Karpas-422 (cell line): Measurements from ENCODE around the gene CCDC83. TPM values are rescaled to one million over a fixed set of nuclear protein-coding genes. Genes with fewer than 3 reads are reported as not detected.
"Not testable (repeated sequence)": the region's sequence is repeated elsewhere in the genome, so short reads cannot be mapped to it uniquely, and the experiment has no call there.

Source experiments
- DNase-seq: peaks from one replicate; pipeline ENCODE4 v3.0.0-alpha.2; 2015
- H2AFZ ChIP-seq: fragments of 200-600 bp; sonication (generic); 2 replicates; pipeline ENCODE4 v1.6.1; 2014; ENCODE audit warnings: antibody characterized with exemption, low read length, mixed read lengths
- H3K27ac ChIP-seq: fragments of 200-600 bp; sonication (generic); 2 replicates; pipeline ENCODE4 v1.5.1; 2014; ENCODE audit warnings: mild to moderate bottlenecking, low read length, moderate library complexity
- H3K27me3 ChIP-seq: fragments of 200-600 bp; sonication (generic); 2 replicates; pipeline ENCODE4 v1.6.1; 2014; ENCODE audit warnings: low read length, mixed read lengths
- H3K36me3 ChIP-seq: fragments of 200-600 bp; sonication (generic); 2 replicates; pipeline ENCODE4 v1.6.1; 2014; ENCODE audit warnings: low read length, mixed read lengths; ENCODE audit not compliant: insufficient read depth
- H3K4me1 ChIP-seq: fragments of 200-600 bp; sonication (generic); 2 replicates; pipeline ENCODE4 v1.6.1; 2014; ENCODE audit warnings: mild to moderate bottlenecking, low read length, mixed read lengths
- H3K4me2 ChIP-seq: fragments of 200-600 bp; sonication (generic); 2 replicates; pipeline ENCODE4 v1.6.1; 2014; ENCODE audit warnings: low read length, low read depth, mild to moderate bottlenecking; ENCODE audit not compliant: poor library complexity, severe bottlenecking
- H3K4me3 ChIP-seq: fragments of 200-600 bp; sonication (generic); 2 replicates; pipeline ENCODE4 v1.5.1; 2014; ENCODE audit warnings: mild to moderate bottlenecking, antibody characterized with exemption, low read length, mixed read lengths
- H3K79me2 ChIP-seq: fragments of 200-600 bp; sonication (generic); 2 replicates; pipeline ENCODE4 v1.6.1; 2014; ENCODE audit warnings: mild to moderate bottlenecking, low read length, mixed read lengths
- H3K9ac ChIP-seq: fragments of 200-600 bp; sonication (generic); 2 replicates; pipeline ENCODE4 v1.6.0; 2014; ENCODE audit warnings: low read length
- H3K9me2 ChIP-seq: fragments of 200-600 bp; sonication (generic), shearing (Covaris generic); replicated peaks from 2 replicates; pipeline ENCODE4 v1.6.0; 2014; ENCODE audit warnings: mild to moderate bottlenecking, low read length, moderate library complexity; ENCODE audit not compliant: insufficient read depth
- H3K9me3 ChIP-seq: fragments of 300-700, 200-600 bp; sonication (generic); 2 replicates; pipeline ENCODE4 v1.6.1; 2014; ENCODE audit warnings: low read length, mixed read lengths
- H4K20me1 ChIP-seq: fragments of 200-600 bp; sonication (generic); 2 replicates; pipeline ENCODE4 v1.6.1; 2014; ENCODE audit warnings: mild to moderate bottlenecking, antibody characterized with exemption, low read length, low read depth; ENCODE audit not compliant: insufficient read depth
- total RNA-seq: library from RNA; depleted of rRNA; stranded (reverse); fragments of >200 nt; shearing (Covaris generic); gene quantifications from 2 replicates; pipeline ENCODE4 v1.2.3, GENCODE V29; 2014; ENCODE audit warnings: low replicate concordance

The CCDC83 gene
- total RNA-seq, 1 experiment from 2014 or later: not detected

DNA sequence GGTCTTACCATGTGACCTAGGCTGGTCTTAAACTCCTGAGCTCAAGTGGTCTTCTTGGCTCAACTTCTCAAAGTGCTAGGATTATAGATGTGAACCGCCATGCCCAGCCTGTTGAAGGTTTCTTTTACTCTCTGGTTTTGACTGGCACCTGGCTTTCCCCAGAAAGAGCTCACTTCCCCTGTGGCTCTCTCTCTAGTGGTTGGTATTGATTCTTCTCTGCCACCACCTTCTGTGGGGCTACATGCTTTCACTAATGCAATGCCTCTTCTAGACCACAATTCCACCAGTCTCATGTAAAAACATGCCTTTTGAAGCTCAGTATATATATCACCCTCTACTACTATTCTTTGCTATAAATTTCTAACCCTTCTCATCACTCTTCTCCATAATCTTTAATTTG, 67.2 kb downstream of the CCDC83 start:
- H2AFZ ChIP-seq: no peak overlapping the region
- no peak overlapping the region for H3K4me2 ChIP-seq
- H3K9me3 ChIP-seq: no peaks in the 10 kb centered on the region
- no peak overlapping the region for H3K4me3 ChIP-seq
- H3K9me2 ChIP-seq: no peaks in the 10 kb centered on the region
- H3K27ac ChIP-seq: no peak overlapping the region
- no peaks in the 10 kb centered on the region for H3K36me3 ChIP-seq
- DNase-seq: no peak
- H3K27me3 ChIP-seq: peaks cover 2% of the 10 kb centered on the region; the same call in 1 of the 2 replicates
- no peaks in the 10 kb centered on the region for H3K4me1 ChIP-seq
- no peaks in the 10 kb centered on the region for H4K20me1 ChIP-seq
- no peaks in the 10 kb centered on the region for H3K79me2 ChIP-seq
- no peak overlapping the region for H3K9ac ChIP-seq

DNA sequence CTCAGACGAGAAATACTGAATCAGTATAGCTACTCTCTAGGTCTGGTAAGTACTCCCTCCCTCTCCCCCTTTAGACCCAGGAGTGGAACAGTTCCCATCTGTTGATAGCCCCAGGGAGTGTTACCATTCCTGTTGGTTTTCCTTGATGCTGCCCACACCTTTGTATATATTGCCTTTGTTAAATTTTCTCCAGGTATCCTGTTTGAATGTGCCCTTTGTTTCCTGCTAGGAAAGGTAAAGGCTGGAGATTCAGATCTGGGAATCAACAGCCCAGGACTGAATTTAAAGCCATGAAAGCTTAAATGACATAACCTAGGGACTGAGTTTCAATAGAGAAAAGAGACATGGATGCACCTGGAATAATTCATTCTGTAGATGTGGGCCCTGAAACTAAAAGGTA, 68.3 kb downstream of the CCDC83 start:
- no peaks in the 10 kb centered on the region for H3K36me3 ChIP-seq
- H3K4me2 ChIP-seq: no peak overlapping the region
- no peaks in the 10 kb centered on the region for H4K20me1 ChIP-seq
- H3K27ac ChIP-seq: no peak overlapping the region
- no peaks in the 10 kb centered on the region for H3K9me3 ChIP-seq
- H3K27me3 ChIP-seq: 0 out of 2 replicates have a peak, but pooled peaks cover 2% of the 10 kb centered on the region
- no peak for DNase-seq
- H3K9ac ChIP-seq: no peak overlapping the region
- H3K79me2 ChIP-seq: no peaks in the 10 kb centered on the region
- no peaks in the 10 kb centered on the region for H3K9me2 ChIP-seq
- H2AFZ ChIP-seq: no peak overlapping the region
- H3K4me3 ChIP-seq: no peak overlapping the region
- H3K4me1 ChIP-seq: no peaks in the 10 kb centered on the region

DNA sequence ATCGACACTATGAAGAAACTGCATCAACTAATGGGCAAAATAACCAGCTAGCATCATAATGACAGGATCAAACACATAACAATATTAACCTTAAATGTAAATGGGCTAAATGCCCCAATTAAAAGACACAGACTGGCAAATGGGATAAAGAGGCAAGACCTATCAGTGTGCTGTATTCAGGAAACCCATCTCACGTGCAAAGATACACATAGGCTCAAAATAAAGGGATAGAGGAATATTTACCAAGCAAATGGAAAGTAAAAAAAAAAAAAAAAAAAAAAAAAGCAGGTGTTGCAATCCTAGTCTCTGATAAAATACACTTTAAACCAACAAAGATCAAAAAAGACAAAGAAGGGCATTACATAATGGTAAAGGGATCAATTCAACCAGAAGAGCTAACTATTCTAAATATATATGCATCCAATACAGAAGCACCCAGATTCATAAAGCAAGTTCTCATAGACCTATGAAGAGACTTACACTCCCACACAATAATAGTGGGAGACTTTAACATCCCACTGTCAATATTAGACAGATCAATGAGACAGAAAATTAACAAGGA, 71.6 kb downstream of the CCDC83 start:
- H3K4me3 ChIP-seq, H2AFZ ChIP-seq, H3K9me2 ChIP-seq, H3K27ac ChIP-seq, H3K4me1 ChIP-seq, H3K9me3 ChIP-seq, DNase-seq, H3K27me3 ChIP-seq, H3K36me3 ChIP-seq, H3K79me2 ChIP-seq, H3K4me2 ChIP-seq, H4K20me1 ChIP-seq, H3K9ac ChIP-seq: not testable (repeated sequence)

DNA sequence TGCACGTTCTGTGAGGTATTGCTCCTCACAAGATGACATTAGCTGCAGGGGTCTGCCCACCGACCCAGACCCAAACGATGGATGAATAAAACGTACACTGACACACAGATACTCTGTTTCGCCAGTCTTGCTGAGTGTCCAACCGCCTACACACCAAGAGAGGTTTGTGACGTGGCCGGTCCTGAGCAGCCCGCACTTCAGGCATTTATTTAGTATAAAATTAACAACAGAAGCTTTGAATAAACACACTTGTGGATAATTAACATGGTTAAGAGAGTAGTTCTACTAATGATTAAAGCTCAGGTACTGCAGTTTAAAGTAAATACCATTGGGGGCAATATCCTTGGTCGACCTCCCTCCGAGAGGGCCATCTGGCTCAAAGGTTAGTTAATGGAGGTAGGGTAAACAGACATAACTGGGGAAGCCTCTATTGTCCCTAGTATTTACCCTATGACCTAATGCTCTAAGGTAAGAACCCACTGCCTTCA, 75.7 kb downstream of the CCDC83 start:
- H3K27me3 ChIP-seq: no peaks in the 10 kb centered on the region
- H4K20me1 ChIP-seq: no peaks in the 10 kb centered on the region
- H3K9ac ChIP-seq: no peak overlapping the region
- no peaks in the 10 kb centered on the region for H3K9me3 ChIP-seq
- H3K4me3 ChIP-seq: no peak overlapping the region
- no peaks in the 10 kb centered on the region for H3K9me2 ChIP-seq
- H3K36me3 ChIP-seq: no peaks in the 10 kb centered on the region
- H2AFZ ChIP-seq: no peak overlapping the region
- no peak overlapping the region for H3K4me2 ChIP-seq
- no peaks in the 10 kb centered on the region for H3K4me1 ChIP-seq
- H3K79me2 ChIP-seq: no peaks in the 10 kb centered on the region
- H3K27ac ChIP-seq: no peak overlapping the region
- no peak for DNase-seq

DNA sequence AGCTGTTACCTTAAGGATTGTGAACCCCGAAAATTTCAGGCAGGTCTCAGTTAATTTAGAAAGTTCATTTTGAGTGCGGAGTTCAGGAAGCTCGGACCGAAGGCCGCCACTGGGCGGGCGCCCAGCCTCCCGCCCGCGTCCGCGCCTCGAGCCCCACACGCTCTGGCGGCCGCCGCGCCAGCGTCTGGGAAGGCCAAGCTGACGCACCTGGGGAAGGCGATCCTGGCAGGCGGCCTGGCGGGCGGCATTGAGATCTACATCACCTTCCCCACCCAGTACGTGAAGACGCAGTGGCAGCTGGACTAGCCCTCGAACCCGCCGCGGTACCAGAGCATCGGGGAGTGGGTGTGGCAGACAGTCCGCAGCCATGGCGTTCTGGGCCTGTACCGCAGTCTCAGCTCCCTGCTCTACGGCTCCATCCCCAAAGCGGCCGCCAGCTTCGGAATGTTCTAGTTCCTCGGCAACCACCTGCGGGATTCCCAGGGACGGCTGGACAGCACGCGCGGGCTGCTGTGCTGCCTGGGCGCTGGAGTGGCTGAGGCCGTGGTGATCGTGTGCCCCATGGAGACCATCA, 79.5 kb downstream of the CCDC83 start:
- Histone ChIP-seq H3K4me3 (no peak overlapping the region), H3K27me3 (no peaks in the 10 kb centered on the region), H2AFZ (no peak overlapping the region), H3K36me3 (no peaks in the 10 kb centered on the region), H3K4me2 (no peak overlapping the region), H3K27ac (no peak overlapping the region), H3K9me3 (no peaks in the 10 kb centered on the region), H3K9me2 (no peaks in the 10 kb centered on the region), H3K4me1 (peaks cover 2% of the 10 kb centered on the region), H3K79me2 (no peaks in the 10 kb centered on the region), H4K20me1 (no peaks in the 10 kb centered on the region), H3K9ac (no peak overlapping the region)
- DNase-seq: no peak

DNA sequence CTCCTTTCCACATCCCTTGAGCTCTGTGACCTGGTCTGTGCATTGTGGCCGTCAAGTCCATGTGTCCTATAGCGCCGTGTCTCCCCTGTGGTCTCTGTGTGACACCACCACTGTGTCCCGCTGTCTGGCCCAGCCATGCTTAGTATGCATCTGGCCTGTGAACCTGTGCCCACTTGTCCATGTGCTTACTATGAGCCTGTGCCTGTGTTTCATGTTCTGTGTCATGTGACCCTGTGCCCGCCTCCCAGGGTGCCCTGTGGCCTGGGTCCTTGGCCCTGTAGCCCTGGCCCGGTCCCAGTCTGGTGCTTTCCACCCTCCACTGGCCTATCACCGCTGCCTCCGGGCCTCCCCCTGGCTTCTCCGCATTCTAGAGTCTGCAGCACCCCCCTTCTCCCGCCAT, 80.6 kb downstream of the CCDC83 start:
- no peak overlapping the region for H3K27ac ChIP-seq
- no peaks in the 10 kb centered on the region for H3K9me3 ChIP-seq
- H3K79me2 ChIP-seq: no peaks in the 10 kb centered on the region
- no peak overlapping the region for H3K9ac ChIP-seq
- H3K4me3 ChIP-seq: no peak overlapping the region
- no peaks in the 10 kb centered on the region for H4K20me1 ChIP-seq
- no peak for DNase-seq
- H3K4me1 ChIP-seq: peaks cover 5% of the 10 kb centered on the region
- H3K4me2 ChIP-seq: no peak overlapping the region
- no peaks in the 10 kb centered on the region for H3K36me3 ChIP-seq
- H2AFZ ChIP-seq: no peak overlapping the region
- H3K27me3 ChIP-seq: no peaks in the 10 kb centered on the region
- no peaks in the 10 kb centered on the region for H3K9me2 ChIP-seq

DNA sequence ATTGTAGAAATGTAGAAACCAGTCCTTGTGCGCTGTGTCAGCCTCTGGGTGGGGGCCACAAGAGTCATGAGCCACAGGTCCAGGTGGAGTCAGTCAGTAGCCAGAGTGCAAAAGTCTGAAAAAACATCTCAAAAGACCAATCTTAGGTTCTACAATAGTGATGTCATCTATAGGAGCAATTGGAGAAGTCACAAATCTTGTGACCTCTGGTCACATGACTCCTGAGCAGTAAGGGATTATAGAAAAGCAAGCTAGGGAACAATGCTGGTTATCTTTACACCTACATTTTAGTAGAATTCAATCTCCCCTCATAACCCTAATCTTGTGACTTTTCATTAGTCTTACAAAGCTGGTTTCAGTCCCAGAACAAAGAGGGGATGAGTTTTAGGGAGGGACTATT, 82.7 kb downstream of the CCDC83 start:
- H2AFZ ChIP-seq: no peak overlapping the region
- H3K9ac ChIP-seq: no peak overlapping the region
- no peak overlapping the region for H3K4me3 ChIP-seq

DNA sequence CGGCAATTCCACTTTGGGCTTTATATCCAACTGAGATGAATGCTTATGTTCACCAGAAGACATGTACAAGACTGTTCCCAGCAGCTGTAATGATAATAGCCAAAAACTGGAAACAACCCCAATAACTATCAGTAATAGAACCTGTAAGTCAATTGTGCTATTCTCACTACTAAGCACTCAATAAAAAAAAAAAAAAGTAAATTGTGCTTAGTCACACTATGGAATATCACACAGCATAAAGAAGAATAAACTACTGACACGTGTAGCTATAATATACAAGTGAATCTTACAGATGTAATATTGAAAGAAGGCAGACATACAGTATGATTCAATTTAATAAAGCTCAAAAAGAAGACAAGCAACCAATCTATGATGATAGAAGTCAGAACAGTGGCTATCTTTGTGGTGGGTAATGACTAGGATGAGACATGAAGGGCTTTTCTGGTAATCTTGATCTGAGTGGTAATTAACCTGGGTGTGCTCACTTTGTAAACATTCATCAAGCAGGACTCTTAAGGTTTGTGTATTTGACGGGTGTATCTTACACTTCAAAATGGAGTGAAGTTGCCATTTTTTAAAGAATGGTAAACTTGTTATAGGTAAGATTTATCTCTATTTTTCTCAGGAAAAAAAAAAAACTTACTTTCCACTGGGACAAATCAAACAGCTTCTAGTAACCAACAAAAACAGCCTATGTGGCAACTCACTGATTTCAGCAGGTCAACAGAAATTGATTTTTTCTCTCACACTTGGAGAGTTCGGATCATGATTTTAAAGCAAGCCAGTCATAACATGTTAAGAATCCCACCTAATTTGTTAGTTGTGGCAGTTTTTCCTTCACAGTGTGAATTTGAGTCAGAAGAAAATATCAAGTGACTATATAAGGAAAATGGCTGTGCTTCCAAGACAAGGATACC, 84.2 kb downstream of the CCDC83 start:
- Histone ChIP-seq H3K4me3 (no peak overlapping the region), H3K9ac (no peak overlapping the region), H3K27ac (no peak overlapping the region), H3K36me3 (no peaks in the 10 kb centered on the region), H3K9me2 (no peaks in the 10 kb centered on the region), H2AFZ (no peak overlapping the region), H3K27me3 (no peaks in the 10 kb centered on the region), H3K4me2 (no peak overlapping the region), H3K9me3 (no peaks in the 10 kb centered on the region), H3K79me2 (no peaks in the 10 kb centered on the region), H3K4me1 (peaks cover 11% of the 10 kb centered on the region), H4K20me1 (no peaks in the 10 kb centered on the region)
- DNase-seq: no peak

More for the DNA sequence above, 82.7 kb downstream of the CCDC83 start:
- Histone ChIP-seq H3K27me3 (no peaks in the 10 kb centered on the region), H4K20me1 (no peaks in the 10 kb centered on the region), H3K79me2 (no peaks in the 10 kb centered on the region), H3K4me2 (no peak overlapping the region), H3K4me1 (peaks cover 11% of the 10 kb centered on the region), H3K9me3 (no peaks in the 10 kb centered on the region), H3K36me3 (no peaks in the 10 kb centered on the region), H3K9me2 (no peaks in the 10 kb centered on the region), H3K27ac (no peak overlapping the region)
- no peak for DNase-seq
